H1 (cell line): ENCODE measurements around the gene RBM18. TPM values are rescaled to one million over a fixed set of nuclear protein-coding genes. Genes with fewer than 3 reads are reported as not detected.

Experiments
- ATF3 ChIP-seq: IDR thresholded peaks from 2 replicates; pipeline ENCODE4 v1.6.1; 2011; ENCODE audit warnings: low read depth, mild to moderate bottlenecking, low read length; ENCODE audit not compliant: insufficient read depth
- CBX5 ChIP-seq: fragments of 300-800, 300-1000 bp; sonication (generic); IDR thresholded peaks from 2 replicates; pipeline ENCODE4 v1.7.1; 2016; ENCODE audit warnings: antibody characterized with exemption, low read length, low read depth
- CHD1 ChIP-seq: IDR thresholded peaks from 2 replicates; pipeline ENCODE4 v1.6.1; 2012; ENCODE audit warnings: low read depth, low read length, improper control_type of control experiment
- CHD7 ChIP-seq: fragments of 300-600 bp; sonication (generic); IDR thresholded peaks from 2 replicates; pipeline ENCODE4 v1.7.1; 2012; ENCODE audit warnings: low read length, moderate library complexity, mild to moderate bottlenecking, inconsistent platforms; ENCODE audit not compliant: insufficient replicate concordance
- CREB1 ChIP-seq: IDR thresholded peaks from 2 replicates; pipeline ENCODE4 v1.6.1; 2012; ENCODE audit warnings: inconsistent platforms
- MAX ChIP-seq: IDR thresholded peaks from 2 replicates; pipeline ENCODE4 v1.6.1; 2012; ENCODE audit warnings: inconsistent platforms
- POLR2A ChIP-seq, 2 experiments: IDR thresholded peaks; 1 replicate in 1 of 2; 2 replicates in 1 of 2; pipeline ENCODE4 v1.6.1; 2011; ENCODE audit warnings: low read depth in 2 of 2, low read length in 2 of 2, mild to moderate bottlenecking in 2 of 2; ENCODE audit errors: control extremely low read depth in 1 of 2
- SIX5 ChIP-seq: IDR thresholded peaks from 2 replicates; pipeline ENCODE4 v1.6.1; 2011; ENCODE audit warnings: mild to moderate bottlenecking, low read depth, low read length
- USF2 ChIP-seq: IDR thresholded peaks from 2 replicates; pipeline ENCODE4 v1.6.1; 2011; ENCODE audit warnings: low read length, improper control_type of control experiment
- polyA plus RNA-seq, 7 experiments: library from polyadenylated mRNA; depleted of rRNA in 3 of 7; stranded (reverse) in 5 of 7; unstranded in 2 of 7; fragments of >200 nt in 5 of 7; fragments of 200-250 nt in 2 of 7; gene quantifications; 1 replicate in 5 of 7; 2 replicates in 1 of 7; 4 replicates in 1 of 7; pipeline versions ENCODE4 v1.2.1 to v1.2.3, GENCODE V29; 2011 to 2013; ENCODE audit warnings: missing spikeins in 2 of 7, mixed read lengths in 2 of 7
- total RNA-seq: library from RNA; stranded (reverse); fragmentation: NEBNext Ultra II Directional; extraction: Animal tissue kit (Norgen Biotek cat#: 25700); gene quantifications from 2 replicates; pipeline ENCODE4 v1.2.1, GENCODE V29; 2021

RBM18 gene
- total and polyA plus RNA-seq, 2 of the 8 experiments (the other 6 are each of a cell fraction or from before 2014, with no cell fraction given) = 5.9 to 14.3 TPM

GRCh38 chr9:122264360-122265148 is at the start of gene RBM18, which contains the start of gene MRRF (continued):
- peak; percentile 100 for TF ChIP-seq CREB1
- no peak for TF ChIP-seq CHD1
- TF ChIP-seq USF2 = no peak
- TF ChIP-seq POLR2A (IDR thresholded peaks at IDR 0.05; ENCODE audit: control extremely low read depth in 1 of 2, low read depth in 2 of 2, low read length in 2 of 2) = peak; percentile 74 to 93
- TF ChIP-seq ATF3 = peak; percentile 91
- peak; percentile 99 for TF ChIP-seq MAX
- TF ChIP-seq CBX5 = no peak
- no peak for TF ChIP-seq SIX5
- TF ChIP-seq CHD7 = no peak
